EL (cell line): ENCODE results near the gene SLC6A9.

ENCODE experiments used
- DNase-seq: peaks from one replicate; pipeline ENCODE4 v3.0.0-alpha.2; 2016

Gene SLC6A9

DNA sequence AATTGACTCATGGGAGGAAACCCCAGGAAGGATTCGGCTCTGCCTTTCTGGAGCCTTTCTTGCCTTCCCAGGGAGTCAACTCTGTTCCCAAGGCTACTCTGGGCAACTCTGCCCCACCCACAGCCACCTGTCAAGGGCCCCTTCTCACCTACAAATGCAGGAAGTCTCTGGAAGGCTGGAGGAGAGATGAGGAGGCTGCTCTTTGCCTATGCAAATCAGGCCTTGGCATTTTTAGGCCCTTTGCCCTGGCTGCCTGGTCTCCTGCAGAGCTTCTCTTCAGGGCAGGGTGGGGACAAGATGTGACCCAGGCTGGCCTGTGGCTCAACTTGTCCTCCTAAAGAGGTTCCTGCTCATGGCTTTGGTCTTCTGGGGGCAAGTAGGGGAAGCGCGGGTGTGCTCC is 5.4 kb downstream of the SLC6A9 start:
- DNase-seq, result no peak

DNA sequence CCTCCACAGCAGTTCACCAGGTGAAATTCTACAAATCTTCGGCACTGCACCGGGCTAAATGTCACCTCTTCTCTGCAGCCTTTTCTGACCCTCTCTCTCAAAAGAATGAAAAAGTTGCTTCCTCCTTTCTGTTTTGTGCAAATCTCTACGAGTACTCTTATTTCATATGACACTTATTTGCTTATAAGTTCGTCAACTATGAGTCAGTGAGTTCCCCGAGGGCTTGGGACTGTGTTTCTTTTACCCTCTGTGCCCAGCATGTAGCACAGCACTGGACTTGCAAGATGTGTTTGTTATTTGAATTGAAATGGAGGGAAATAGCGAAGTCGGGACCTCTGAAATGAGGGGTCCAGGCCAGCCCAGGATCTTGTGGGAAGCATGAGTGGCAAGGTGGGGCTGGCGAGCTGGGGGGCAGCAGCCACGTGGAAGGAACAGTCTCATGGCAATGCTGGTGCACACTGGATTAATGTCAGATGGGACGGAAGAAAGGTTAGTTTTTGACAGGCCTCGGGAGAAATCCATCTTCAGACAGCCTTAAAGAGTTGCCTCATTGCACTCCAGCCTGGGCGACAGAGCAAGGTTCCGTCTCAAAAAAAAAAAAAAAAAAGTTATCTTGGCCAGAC is 6.2 kb downstream of the SLC6A9 start:
- peak; percentile 55 for DNase-seq

DNA sequence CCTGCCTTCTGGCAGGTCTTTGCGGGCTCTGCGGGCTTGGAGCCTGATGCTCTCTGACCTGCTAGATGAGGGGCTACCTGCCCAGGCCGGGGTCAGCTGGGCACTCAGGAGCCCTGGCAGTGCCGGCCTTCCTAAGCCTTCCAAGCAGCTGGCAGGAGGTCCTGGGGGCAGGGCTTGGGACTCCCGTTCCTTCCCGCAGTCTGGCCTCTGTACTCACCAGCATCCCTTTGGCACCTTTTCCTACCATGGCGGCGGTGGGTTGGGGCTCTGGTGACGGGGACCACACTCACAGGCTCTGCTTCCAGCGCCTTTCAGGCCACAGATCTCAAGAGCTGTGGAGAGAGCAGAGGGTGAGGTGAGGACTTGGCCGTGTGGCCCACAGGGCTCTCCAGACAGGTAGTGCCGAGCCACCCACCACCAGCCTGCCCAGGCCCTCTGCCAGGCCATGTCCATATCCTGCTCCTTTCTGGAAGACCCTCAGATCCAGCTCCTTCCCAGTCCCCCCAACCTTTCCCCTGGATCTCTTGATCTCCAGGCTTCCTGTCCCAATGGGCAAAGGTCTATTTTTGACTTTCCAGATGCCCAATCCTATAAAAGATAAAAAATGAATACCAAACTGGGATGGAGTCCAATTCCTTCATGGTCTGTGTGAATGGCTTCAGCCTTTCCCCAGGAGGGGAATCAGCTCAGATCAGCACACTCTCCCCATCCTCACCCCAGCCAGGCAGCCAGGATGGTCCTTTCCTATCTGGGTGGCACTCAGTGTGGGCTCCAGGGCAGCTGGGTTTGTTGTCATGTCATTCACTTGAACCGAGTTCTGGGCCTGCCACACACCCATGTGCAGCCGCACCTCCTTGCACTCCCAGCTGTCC is 7.0 kb downstream of the SLC6A9 start:
- no peak for DNase-seq

DNA sequence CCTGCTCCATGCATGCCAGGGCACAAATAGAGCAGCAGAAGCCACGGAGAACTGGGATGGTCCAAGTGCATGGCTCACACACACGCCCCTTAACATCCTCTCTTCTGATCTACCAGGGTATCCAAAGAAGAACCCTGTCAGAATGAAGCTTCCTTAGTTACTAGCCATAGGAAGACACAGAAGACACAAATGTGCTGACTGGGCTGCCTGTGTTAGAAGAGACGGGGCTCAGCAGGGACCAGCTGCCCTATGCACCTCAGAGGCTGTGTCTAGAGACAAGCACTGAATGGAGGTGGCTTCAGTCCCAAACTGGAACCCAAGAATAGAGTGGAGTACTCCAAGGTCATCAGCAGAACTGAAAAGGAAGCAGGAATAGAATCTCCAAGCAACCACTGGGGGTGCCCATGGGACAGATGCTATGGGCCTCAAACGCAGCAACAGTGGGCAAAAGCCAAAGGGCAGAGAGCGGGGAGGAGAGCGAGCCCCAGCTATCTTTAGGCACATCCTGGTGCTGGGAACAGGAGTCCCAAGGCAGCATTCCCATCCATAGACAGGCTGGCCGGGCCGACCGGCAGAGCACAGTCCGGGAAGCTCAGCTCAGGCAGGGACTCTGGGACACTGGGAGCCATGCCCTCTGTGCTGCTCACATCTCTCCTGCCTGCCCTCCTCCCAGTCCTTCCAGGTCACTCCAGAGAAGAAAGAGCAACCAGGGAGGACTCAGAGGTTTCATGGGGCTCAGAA is 9.5 kb downstream of the SLC6A9 start:
- no peak for DNase-seq

DNA sequence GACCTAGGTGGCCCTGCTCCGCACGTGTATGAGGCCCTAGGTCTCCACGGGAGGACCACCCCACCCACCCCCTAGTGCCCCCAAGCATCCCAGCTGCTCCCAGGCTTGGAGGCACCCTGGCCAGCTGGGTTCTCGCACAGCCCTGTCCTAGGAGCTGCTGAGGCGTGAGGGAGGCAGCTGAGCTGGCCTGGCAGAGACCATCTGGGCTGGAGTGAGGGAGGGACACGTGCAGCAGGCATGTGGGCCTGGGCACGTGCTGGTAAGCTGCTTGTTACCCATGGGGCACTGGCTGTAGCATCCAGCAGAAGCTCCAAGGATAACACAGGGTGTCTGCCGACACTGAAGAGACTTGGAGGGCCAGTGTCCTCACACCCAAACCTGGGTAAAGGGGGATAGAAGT is 10.1 kb downstream of the SLC6A9 start:
- no peak for DNase-seq

DNA sequence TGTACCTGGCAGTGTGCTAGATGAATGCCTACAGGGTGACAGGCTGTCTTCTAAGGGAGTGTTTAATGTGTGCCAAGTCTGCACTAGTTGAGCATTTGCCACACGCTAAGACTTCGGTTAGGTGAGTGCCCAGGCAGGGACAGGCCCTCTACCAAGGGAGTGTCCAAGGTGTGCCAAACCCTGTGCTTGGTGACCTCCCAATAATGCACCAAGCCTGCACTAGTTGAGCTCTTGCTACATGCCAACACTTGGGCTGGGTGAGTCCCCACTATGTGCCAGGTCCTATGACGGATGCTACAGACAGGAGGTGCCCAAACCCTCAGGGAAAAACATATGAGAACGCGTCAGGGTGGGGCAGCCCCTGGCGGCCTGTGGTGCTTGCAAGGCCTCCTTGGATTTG is 10.8 kb downstream of the SLC6A9 start:
- no peak for DNase-seq

DNA sequence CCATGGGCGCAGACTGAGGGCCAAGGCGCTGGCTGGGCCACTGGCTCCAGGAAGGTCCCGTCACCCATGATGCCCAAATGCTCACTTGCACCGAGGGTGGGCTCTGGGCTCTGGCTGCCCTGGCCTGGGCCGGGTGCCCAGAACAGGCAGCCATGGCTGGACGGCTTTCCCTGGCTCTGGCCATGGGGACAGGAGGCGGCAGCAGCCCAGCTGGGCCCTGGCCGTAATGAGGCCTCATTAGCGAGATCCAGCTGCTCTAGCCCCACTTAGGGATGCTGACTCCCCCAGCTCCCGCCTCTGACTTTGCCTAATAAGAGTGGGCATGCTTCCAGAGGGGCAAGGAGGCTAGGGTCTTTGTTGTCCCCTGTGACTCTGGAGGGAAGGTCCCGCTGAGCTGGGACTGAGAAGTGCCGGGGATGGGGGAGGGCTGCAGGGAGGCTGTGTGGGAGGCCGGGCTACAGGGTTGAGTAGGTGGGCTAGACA is 11.8 kb downstream of the SLC6A9 start:
- no peak for DNase-seq

DNA sequence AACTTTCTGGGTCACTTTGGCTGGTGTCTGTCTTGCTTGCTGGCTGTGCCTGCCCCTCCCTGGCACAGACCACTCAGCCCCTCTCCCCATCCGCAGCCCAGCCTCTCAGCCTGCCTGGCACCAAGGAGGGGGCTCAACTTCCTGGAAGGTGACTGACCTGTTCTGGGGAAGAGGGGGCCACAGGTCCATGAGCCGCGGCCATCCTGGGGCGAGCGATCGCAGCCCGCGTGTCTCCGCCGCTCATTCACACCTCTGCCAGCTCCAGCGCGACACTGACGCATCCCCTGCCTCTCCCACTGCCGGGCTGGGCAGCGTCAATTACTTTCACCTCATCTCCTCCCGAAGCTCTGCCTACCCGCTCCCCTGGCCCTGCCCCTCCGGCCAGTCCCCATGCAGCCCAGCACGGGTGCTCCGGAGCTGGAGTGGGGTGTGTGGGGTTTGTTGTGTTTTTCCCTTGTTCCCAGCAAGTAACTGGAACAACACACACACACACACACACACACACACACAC is 14.3 kb downstream of the SLC6A9 start:
- DNase-seq, result no peak

DNA sequence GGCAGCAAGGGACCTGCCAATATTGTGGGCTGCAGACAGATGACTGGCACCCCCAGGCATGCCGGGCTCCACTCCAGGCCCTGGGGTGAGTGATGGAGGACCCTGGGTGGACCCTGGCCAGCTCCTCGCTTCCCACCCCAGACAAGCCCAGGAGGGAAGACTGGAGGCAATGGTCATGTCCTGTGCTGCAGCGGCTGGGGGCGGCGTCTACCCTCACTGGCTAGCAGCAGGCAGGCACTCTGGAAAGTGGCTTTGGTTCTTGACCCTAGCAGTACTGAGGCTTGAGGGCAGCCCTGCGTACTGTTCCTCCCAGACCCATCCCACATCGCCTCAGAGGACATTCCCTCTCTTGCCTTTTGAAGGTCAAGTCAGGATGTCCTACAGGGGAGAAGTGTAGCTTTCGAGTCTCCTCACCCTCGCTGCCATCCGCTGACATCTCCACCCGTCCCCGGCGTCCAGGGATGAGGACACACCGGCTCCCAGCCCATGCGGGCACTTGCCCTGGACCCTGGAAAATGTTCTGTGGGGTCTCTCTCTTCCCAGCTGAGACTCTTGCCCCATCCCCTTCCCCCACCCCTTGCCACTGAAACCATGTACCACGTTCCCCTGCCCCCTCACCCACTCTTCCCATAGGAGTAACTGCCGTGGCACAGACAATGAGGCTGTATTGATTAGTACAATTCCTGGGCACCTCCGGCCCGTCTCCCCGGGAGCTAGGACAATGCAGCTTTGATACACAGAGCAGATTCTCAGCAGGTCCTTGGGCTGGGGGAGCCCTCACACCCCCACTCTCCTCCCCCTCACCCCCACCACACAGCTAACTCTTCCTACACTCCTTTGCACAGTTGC is 15.0 kb downstream of the SLC6A9 start:
- no peak for DNase-seq

DNA sequence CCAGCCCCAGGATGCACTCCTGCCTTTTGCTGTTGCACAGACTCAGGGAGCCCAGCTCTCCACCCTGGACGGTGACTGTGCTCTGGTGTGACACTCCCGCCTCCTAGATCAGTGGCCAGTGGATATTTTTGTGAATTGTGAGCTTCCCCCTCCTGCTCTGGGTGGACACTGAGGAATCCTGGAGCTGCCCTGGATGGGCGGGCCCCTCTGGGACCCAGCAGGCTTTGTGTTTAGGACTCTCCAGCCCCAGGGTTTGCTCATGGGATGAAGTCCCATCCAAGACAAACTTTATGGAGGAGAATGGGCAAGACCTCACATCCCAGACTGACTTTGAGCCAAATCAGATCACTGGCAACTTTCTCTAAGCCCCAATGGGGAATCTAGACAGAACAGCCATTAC is 16.1 kb downstream of the SLC6A9 start:
- no peak for DNase-seq

DNA sequence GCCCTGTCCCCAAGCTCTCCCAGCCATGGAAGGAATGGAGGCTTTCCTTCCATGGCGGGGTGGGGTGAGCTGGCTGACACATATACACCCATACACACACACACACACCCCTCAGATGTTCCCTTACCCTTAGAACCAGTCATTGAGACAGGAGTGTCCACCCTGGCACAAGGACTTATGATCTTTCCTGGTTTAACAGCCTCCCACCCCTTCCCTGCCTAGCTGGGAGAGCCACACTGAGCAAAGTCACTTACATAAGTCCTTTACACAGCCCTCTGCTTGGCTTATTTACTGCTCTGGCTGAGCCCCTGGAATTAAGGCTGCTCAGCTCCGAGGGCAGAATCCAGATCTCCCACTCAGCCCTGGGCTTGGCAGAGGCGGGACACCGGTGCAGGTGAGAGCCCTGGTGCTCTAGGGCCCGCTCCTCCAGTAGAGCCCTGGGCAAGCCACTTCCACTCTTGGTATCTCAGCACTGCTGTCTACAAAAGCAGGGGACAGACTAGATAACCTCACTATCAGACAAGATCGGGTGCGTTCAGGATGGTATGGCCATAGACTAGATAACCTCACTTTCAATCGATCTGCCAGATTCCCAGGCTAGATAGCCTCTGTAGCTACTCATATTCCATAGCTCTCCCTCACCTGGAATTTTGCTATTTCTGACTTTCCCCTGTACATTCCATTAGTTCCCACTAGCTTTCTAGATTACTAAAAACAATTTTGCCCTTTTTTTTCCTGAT is 16.7 kb downstream of the SLC6A9 start:
- no peak for DNase-seq

DNA sequence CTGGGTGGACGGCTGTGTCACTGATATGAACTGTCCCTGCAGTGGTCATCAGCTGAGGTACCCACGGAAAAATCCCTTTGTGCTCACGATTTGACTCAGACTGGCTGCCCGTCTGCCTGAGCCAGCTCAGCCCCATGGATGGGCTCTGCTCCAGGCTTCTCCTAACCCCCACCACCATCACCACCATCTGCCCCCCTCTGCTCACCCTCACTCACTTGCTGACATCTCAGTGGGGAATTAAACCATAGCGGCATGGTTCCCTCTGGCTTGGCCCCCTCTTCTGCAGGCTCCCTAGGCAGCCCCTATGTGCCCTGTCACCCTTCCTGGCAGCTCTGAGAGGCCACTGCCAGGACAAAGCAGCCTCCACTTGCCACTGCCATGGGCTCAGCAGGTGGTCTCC is 17.3 kb downstream of the SLC6A9 start:
- DNase-seq, result no peak

DNA sequence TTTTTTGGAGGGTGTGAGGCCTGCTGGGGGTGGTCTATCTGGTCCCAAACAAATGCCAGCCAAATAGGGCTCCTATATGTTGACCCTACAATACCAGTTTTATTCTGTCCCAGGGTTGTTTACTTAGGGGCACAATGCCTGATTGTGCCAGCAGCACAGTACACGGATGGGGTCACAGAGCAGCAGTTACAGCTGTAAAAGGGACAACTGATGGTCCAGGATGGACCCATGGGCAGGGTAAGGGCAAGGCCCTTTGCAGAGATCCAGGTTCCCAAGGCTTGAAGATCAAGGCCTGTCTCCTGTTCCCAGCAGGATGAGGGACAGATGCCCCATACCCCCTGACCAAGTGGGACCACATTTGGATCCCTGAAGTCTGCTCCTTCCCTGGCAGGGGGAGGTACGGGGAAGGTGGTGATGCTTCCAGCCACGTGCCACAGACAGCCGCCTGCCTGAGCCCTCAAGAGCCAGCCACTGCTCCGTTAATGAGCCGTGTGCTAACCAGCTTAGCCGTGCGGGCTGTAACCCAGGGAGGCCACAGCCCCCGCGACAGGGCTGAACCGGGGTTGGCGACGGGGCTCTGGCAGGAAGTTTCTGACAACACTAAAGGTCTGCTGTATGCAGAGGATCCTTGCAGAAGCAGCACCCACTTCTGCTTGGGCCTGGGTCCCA is 18.2 kb downstream of the SLC6A9 start:
- DNase-seq, result no peak

DNA sequence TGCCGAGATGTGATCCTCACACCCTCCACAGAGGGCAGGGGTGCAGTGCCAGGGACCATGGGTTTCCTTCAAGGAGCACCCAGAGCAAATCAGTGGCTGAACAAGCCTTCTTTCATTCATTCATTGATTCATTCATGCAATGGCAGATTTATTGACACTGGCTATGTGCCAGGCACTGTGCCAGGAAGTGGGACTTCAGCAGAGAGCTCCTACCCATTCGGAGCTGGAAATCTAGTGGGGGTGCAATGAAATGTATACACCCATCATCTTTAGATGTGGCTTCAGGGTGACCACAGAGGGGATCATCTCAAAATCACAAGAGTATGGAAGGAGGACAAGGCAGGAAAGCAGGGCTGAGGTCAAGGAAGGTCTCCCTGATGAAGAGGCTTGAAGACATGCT is 18.9 kb downstream of the SLC6A9 start:
- DNase-seq, result no peak

DNA sequence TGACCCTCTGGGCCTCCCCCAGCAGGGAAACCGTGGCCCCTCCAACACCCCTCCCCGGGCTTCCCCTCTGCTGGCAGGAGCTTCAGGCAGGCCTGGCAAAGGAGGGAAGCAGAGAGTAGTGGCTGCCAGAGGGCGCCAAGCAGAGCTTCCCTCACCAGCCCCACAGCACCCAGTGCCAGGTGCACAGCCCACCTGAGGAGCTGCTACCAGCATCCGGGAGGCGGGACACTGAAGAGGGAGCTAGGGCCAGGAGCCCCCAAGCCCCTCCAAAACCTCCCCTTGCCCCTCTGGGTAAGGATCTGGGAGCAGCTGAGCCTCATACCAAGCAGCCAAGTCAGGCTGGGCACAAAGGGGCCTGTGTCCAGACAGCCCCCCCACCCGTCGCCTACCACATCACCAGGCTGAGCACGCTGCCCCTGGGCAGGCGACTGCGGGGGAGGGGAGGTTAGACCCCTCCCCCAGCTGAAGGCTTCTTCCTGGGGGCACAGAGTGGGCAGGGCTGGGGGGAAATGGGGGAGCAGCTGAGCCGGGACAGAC is 20.3 kb downstream of the SLC6A9 start:
- DNase-seq, result no peak

DNA sequence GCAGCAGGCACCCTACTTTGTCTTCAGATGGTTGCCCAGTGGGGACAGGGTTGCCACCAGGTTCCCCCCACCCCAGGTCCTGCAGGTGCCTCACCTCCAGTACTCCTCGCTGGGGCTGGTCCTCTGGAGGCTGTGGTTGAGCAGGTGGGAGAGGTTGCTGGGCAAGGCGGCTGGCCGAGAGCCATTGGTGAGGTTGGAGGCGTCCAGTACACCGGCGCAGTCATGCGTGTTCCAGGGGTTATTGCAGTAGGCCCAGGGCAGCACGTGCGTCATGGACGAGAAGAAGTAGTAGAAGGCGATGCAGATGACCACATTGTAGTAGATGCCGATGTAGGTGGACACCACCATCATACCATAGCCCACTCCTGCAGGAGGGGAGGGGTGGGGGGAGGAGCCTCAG is 23.0 kb downstream of the SLC6A9 start:
- DNase-seq, result no peak

DNA sequence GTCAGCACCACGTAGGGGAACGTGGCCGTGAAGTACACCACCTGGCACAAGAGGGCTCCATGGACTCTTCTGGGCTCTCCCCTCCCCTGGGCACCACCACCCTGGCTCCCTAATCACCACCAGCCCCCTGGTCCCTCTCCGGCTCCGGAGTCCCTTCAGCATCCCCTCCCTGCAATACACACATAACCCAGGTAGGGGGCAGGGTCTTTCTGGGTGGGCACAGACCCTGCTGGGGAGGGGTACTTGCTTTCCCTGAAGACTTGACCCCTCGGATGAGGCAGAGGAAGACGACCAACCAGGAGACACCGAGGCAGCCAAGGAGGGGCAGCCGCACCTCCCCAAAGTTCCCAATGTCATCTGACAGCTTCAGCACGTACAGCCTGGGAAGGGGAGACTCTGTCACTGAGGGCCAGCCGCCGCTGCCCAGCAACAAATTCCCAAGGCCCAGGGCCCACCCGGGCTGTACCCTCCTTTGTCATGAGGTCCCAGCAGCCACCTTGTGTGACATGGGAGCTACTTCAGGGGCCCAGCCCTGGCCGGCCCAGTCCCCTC is 28.6 kb downstream of the SLC6A9 start:
- DNase-seq, result no peak

DNA sequence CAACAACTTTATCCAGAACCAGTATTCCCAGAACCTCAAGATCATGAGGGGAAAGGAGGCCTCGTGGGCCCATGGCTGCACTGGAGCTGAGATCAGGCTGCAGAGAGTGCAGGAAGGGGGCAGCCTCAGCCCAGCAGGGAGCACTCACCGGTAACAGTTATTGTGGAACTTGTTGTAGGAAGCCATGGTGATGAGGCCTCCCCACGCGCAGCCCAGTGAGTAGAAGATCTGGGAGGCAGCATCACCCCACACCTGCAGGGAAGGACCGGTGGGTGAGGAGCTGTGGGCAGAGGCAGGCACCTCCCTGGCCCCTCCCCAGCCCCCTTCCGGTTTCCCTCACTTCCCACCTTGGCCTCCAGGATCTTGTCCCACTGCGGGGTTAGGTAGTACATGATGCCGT is 29.1 kb downstream of the SLC6A9 start:
- DNase-seq, result no peak

DNA sequence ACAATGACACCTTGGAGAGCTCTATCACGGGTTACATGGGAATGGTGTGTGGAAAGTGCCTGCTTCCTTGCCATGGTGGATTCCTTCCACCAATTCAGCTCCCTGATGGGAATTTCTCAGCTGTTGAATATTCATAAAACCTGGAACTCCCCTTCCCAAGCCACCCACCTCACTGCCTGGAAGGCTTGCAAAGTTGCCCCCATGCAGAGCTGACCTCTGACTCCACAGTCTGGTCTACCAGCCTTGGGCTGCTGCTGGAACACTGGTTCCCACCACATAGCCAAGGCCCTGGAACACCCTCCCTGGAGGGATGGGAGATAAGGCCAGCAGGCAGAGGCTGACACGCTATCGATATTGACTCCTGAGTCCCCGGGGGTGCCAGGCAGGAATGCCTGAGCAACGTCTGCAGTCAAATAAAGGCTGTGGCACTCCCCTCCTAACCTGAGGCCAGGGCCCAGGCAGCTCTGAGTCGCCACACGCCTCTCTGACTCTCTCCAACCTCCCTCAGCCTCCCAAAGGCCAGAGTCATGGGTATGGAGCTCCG is 31.1 kb downstream of the SLC6A9 start:
- no peak for DNase-seq

DNA sequence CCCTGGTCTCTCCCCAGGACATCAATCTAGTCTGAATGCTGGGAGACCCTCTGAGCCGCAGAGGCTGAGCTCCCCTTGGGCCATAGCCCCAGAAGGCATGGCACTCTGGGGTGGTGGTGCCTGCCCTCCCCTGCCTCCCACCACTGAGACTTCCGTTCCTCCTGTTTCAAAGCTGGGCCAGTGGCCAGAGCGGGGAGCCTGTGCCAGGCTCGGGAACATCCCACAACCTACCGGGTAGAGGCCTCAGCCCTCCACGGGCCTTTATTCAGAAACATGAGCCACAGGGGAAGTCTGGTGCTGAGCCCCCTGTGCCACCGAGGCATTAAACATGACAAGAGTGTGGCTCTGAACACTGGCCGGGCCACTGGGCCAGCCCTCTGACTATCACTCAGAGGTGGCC is 31.8 kb downstream of the SLC6A9 start:
- no peak for DNase-seq
